Smooth muscle cell of the brain vasculature (primary cell): Measurements from ENCODE around the gene C19orf47.

Source experiments
- DNase-seq: peaks from one replicate; pipeline ENCODE4 v3.0.0-alpha.2; 2012; ENCODE audit warnings: low read depth, low spot score

Gene C19orf47

DNA sequence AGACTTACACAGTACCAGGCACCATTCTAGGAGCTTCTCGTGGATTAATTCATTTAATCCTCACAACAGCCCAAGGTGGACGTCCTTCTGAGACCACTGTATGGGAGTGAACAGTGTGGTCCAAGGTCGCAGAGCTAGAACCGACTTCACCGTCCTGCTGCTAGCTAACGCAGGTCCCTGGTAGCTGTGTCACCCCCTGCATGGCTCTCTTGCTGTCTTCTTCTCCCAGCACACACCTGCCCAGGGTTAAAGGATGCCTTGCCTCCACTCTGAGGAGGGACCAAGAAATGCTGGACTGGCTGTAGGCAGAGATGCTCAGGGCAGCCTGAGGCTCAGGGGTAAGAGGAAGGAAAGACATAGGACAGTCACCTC lies 66.0 kb downstream of the C19orf47 start:
- DNase-seq: no peak

GRCh38 chr19:40281381-40282208 lies 66.6 kb downstream of the C19orf47 start:
- DNase-seq: no peak

DNA sequence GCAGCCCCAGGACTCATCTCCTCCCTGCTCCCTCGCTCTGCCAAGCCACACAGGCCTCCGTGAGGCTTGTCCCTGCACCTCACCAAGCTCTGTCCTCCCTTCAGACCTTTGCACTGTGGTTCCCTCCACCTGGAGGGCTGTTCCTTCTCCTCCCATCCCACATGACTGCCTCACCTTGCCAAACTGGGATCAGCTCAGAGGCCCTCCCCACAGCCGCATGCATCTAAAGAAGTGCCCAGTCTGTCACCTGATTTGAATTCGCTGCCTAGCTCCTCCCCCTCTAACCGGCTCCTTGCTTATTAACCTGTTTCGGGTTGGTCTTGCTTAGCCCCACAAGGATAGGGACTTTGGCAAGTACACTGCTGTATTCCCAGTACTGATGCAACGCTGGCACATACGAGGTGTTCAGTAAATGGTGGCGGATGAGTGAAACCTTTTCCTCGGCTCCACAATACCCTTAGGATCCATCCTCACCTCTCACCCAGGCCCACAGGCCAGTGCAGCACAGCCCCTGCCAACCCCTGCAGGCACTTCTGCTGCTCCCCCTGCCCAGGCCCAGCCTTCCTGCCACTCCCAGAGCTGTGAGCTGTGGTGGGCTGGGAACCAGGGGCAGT lies 67.5 kb downstream of the C19orf47 start:
- DNase-seq: no peak

- no peak for DNase-seq
These were observed 68.2 kb downstream of the C19orf47 start for GRCh38 chr19:40279761-40280607.

DNA sequence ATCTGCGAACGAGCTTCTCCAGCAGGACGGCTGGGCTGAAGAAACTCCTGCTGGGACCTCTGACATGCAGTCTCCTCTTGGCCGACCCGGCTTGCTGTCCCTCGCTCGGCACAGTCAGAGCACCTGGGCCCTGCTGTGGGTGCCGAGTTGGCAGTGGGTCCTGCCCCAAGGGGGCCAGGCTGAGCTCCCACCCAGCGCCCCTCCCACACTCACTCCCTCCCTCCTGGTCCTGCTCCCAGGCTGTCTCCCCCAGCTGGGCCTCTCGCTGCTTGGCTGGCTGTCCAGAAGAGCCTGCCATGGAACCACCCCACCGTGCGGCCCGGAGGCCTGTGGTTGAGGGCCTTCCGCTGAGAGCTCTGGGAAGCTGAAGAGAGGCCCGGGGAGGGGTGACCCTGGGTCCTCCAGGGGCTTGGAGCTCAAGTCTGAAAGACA lies 69.1 kb downstream of the C19orf47 start:
- DNase-seq: peak; percentile 57

- DNase-seq: no peak
These were observed 69.7 kb downstream of the C19orf47 start for GRCh38 chr19:40278361-40279035.

GRCh38 chr19:40277356-40278059 lies 70.7 kb downstream of the C19orf47 start:
- no peak for DNase-seq

- DNase-seq: no peak
These were observed 73.3 kb downstream of the C19orf47 start for GRCh38 chr19:40274585-40275544.

GRCh38 chr19:40273469-40274360 lies 74.5 kb downstream of the C19orf47 start:
- no peak for DNase-seq

- DNase-seq: no peak
These were observed 75.9 kb downstream of the C19orf47 start for GRCh38 chr19:40272261-40272660.

GRCh38 chr19:40271706-40272105 lies 76.5 kb downstream of the C19orf47 start:
- no peak for DNase-seq

DNA sequence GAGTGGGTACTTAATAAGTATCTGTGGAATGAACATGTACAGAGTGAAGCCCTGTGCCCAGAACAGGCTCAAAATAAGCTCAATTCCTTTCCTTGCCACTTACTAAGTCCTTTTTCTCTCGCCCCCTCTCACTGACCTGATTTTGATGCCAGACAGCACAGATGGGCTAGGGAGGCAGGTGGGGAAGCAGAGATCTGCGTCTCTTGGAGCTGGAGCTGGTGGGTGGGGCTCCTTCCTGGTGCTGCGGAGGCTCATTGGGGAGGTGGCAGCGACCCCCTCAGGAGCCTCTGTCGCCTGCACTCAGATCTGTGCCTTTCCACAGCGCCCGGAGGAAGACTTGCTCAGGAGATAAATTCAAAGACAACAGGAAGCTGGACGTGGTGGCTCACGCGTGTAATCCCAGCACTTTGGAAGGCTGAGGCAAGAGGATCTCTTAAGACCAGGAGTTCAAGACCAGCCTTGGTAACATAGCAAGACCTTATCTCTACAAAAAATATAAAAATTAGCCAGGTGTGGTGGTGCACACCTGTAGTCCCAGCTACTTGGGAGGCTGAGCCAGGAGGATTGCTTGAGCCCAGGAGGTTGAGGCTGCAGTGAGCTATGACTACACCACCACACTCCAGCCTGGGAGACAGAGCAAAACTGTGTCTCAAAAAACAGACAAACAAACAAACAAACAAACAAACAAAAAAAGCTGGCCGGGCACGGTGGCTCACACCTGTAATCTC lies 77.7 kb downstream of the C19orf47 start:
- DNase-seq: no peak
